PC-3 (cell line): ENCODE results near the gene ACTMAP.

ENCODE experiments used
- EZH2 ChIP-seq: fragments of 300-600 bp; sonication (generic); IDR thresholded peaks from one replicate; pipeline ENCODE4 v1.6.1; 2017; ENCODE audit warnings: antibody characterized with exemption, mild to moderate bottlenecking, low read length; ENCODE audit not compliant: unreplicated experiment
- EZH2phosphoT487 ChIP-seq: fragments of 300-600 bp; sonication (generic); IDR thresholded peaks from 2 replicates; pipeline ENCODE4 v1.6.1; 2018; ENCODE audit warnings: mild to moderate bottlenecking, antibody characterized with exemption, low read length, borderline replicate concordance
- TF ChIP-seq, protein P1 (sequence below): fragments of 300-600 bp; sonication (generic); conservative IDR thresholded peaks from 2 replicates; pipeline ENCODE4 v1.5.1; 2017; ENCODE audit warnings: antibody characterized with exemption, low read depth, mild to moderate bottlenecking, low read length

DNA sequence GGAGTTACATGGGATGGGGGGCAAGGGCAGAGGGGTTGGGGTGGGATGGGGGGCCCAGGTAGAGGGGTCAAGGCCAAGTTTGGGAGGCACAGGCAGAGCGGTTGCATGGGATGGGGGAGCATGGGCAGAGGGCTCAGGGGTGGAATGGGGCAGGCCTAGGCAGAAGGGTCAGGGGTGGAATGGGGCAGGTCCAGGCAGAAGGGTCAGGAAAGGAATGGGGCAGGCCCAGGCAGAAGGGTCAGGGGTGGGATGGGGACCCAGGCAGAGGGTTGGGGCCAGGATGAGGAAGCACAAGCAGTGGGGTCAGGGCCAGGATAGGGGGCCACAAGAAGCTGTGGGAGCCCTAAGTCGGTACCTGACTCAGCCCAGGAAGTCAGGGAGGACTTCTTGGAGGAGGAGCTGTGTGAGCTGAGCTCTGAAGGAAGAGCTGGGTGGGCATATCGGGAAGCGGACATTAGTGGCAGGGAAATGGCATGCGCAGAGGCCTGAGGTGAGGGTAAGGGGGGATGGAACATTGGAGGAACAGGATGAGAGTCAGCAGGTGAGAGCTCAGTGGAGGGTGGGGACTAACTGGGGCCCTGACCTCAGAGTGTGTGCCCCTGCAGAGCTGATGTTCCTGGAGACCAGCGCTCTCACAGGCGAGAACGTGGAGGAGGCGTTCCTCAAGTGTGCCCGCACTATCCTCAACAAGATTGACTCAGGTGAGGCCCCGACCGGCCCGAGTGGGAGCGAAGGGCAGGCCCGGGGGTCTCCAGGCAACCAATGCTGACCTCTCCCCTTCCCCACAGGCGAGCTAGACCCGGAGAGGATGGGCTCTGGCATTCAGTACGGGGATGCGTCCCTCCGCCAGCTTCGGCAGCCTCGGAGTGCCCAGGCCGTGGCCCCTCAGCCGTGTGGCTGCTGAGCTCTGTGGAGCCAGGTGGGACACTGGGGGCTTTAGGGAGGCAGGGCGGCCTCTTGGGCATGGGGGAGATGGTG, 36.1 kb upstream of the ACTMAP start:
- TF ChIP-seq, protein P1, sequence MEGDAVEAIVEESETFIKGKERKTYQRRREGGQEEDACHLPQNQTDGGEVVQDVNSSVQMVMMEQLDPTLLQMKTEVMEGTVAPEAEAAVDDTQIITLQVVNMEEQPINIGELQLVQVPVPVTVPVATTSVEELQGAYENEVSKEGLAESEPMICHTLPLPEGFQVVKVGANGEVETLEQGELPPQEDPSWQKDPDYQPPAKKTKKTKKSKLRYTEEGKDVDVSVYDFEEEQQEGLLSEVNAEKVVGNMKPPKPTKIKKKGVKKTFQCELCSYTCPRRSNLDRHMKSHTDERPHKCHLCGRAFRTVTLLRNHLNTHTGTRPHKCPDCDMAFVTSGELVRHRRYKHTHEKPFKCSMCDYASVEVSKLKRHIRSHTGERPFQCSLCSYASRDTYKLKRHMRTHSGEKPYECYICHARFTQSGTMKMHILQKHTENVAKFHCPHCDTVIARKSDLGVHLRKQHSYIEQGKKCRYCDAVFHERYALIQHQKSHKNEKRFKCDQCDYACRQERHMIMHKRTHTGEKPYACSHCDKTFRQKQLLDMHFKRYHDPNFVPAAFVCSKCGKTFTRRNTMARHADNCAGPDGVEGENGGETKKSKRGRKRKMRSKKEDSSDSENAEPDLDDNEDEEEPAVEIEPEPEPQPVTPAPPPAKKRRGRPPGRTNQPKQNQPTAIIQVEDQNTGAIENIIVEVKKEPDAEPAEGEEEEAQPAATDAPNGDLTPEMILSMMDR = no peak
- TF ChIP-seq EZH2 (no peak), EZH2phosphoT487 (no peak)
